Measurements from ENCODE around the gene WWOX.

GRCh38 chr16:78407191-78407590, 307.7 kb downstream of the WWOX start:
- TF ChIP-seq CTCF (IDR thresholded peaks at IDR 0.05; ENCODE audit: poor library complexity, severe bottlenecking) (no peak), RAD21 (conservative IDR thresholded peaks at IDR 0.05) (no peak)

Data from neural cell (in vitro differentiated cells).